GM18870 (cell line): Measurements from ENCODE around the gene NCAN.
"Not testable (repeated sequence)": the region's sequence is repeated elsewhere in the genome, so short reads cannot be mapped to it uniquely, and the experiment has no call there.

ENCODE experiments used
- ATAC-seq: cut with Tn5 transposase; IDR thresholded peaks from one replicate; pipeline ENCODE4 v1.9.1; 2021; ENCODE audit warnings: moderate library complexity; ENCODE audit not compliant: unreplicated experiment

NCAN gene

DNA sequence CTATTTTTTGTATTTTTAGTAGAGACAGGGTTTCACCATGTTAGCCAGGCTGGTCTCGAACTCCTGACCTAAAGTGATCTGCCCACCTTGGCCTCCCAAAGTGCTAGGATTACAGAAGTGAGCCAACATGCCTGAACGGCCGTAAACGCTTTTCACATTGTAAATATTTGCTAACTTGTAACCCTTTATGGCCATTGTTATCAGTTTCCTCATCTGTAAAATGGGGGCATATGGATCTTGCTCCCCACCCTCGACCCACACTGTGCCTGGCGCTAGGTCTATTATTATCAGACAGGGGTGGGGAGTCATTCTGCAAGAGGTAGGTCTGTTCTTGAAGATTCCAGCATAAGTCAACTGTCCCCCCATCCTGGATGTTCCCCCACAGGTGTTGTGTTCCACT lies 11.9 kb downstream of the NCAN start:
- no peak for ATAC-seq

DNA sequence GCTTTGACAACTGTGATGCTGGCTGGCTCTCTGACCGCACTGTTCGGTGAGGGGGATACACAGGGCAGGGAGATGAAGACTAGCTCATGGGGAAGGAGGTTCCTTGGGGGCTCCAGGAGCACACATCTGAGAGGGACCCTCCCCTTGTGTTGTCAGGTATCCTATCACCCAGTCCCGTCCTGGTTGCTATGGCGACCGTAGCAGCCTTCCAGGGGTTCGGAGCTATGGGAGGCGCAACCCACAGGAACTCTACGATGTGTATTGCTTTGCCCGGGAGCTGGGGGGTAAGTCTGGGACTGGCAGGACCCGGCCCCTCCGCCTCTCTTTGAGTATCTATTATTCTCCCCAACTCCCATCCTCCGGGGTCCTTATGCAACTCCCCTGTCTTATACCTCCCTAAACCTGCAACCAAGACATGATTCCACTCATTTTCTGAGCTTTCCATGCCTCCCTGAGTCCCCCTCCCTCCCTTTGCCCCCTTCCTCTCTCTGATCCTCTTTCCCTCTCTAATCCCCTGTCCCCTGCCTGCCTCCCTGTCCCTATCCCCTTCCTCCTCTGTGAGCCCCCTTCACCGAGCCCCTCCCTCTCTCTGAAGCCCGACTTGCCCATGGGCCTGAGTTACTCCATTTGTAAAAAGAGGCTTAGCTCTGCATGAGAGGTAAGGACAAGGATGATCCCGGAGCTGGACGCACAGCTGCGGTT lies 12.5 kb downstream of the NCAN start:
- ATAC-seq: no peak

- ATAC-seq: no peak
Observed at GRCh38 chr19:19224852-19225494, 13.2 kb downstream of the NCAN start.

GRCh38 chr19:19226204-19226603 lies 14.4 kb downstream of the NCAN start:
- ATAC-seq: no peak

DNA sequence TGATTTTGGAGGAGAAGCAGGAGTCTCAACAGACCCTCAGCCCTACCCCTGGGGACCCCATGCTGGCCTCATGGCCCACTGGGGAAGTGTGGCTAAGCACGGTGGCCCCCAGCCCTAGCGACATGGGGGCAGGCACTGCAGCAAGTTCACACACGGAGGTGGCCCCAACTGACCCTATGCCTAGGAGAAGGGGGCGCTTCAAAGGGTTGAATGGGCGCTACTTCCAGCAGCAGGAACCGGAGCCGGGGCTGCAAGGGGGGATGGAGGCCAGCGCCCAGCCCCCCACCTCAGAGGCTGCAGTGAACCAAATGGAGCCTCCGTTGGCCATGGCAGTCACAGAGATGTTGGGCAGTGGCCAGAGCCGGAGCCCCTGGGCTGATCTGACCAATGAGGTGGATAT lies 14.9 kb downstream of the NCAN start:
- ATAC-seq: no peak

- ATAC-seq: no peak
Observed at GRCh38 chr19:19227217-19227616, 15.5 kb downstream of the NCAN start.

DNA sequence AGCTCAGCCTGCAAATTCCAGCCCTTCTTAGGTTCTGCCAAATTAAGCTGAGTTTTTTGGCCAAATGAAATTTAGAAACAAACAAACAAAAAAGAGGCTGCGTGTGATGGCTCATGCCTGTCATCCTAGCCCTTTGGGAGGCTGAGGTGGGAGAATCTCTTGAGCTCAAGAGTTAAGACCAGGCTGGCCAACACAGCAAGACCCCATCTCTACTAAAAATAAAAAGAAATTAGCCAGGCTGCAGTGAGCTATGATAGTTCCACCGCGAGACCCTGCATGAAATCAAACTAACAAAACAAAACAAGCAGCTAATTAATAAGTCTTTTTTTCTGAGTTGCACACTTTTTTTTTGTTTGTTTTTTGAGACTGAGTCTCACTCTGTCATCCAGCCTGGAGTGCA lies 17.9 kb downstream of the NCAN start:
- ATAC-seq: no peak

DNA sequence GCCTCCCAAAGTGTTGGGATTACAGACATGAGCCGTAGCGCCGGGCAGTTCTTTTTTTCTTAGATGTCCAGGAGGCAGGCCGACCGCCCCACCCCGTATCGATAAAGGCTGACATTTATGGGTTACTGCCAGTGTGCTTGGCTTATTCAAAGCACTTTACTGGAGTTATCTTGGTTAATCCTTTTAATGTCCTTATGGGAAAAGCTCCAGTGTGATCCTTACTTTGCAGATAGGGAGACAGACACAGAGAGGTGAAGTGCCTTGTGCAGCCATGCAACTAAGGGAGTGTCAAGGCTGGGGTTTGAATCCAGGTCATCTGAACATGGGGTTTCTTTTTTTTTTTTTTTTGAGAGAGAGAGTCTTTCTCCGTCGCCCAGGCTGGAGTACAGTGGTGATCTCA lies 19.2 kb downstream of the NCAN start:
- no peak for ATAC-seq

DNA sequence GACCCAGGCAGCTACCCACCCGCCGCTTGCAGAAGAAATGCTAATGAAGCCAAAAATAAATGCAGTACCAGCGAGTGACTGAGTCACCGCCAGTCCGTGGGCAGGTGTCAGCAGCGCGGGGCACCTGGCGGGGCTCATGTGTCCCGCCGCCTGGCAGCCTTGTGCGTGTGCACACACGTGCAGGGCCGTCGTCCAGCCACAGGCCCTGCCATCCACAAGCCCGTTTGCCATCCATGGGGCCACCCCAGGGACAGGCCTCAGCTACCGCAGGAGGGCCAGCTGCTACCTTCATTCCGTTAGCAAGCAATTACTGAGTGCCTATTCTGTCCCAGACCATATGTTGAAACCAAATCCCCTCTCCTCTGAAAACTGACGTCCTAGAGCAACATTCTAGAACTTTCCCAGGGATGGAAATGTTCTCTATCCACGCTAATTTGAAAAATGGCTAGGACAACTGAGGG lies 20.5 kb downstream of the NCAN start:
- no peak for ATAC-seq

GRCh38 chr19:19234220-19234816 lies 22.6 kb downstream of the NCAN start:
- ATAC-seq: no peak

GRCh38 chr19:19236173-19236572 lies 24.4 kb downstream of the NCAN start:
- no peak for ATAC-seq

DNA sequence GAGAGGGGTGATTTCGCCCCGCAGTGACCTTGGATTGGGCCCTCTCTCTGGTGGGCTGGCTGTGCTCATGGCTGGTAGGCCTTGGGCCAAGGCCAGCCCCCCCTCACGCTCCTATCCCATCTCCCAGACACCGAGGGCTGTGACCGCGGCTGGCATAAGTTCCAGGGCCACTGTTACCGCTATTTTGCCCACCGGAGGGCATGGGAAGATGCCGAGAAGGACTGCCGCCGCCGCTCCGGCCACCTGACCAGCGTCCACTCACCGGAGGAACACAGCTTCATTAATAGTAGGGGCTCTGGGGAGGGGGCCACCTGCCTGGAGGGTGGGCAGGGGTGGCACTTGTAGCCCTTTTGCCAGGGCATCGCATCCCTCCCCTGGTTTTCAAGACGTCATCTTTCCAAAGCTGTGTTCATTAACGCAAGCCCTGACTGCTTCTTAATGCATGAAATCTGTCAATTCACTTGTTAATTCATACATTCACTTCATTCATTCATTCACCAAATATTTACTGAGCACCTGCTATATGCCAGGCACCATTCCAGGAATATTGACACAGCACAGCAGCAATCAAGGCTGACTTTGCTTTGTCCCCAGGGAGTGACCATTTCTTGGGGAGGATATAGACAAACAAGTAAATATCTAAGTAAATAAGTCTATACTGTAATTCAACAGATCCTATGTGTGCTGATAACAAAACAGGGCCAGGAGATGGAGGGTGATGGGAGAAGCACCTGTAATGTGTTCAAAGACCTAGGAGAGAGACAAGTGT lies 26.6 kb downstream of the NCAN start:
- ATAC-seq: no peak

- ATAC-seq: no peak
Observed at GRCh38 chr19:19239675-19240074, 27.9 kb downstream of the NCAN start.

GRCh38 chr19:19240476-19240875 lies 28.7 kb downstream of the NCAN start:
- ATAC-seq: no peak

DNA sequence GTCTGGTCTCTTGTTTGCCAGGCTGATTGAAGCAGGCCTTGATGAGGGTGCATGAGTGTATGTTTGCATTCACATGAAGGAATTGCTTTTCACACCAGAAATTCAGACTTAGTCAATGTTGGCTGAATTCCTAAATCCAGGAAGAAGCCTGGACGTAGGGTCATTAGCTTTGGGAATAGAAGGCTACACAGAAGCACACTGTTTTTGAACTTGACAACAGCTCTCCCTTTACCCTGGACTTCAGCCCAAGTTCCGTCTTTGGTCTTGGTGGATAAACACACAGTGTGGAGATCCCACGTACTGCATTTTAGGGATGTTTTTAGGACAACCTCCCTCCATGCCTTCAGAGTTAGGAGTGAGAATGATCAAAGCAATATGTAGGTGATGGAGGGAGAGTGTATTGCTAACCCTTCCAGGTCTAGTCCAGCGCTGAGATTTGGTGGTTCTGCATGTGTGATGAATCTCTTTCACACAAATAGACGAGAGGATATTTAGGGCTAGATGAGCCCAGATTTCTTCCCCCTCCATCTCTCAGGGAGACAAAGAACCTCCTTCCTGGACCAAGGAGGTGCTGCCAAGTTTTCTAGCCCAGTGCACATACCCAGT lies 38.5 kb downstream of the NCAN start:
- ATAC-seq: no peak

GRCh38 chr19:19253409-19253808 lies 41.7 kb downstream of the NCAN start:
- not testable (repeated sequence) for ATAC-seq

GRCh38 chr19:19256072-19256969 lies 44.6 kb downstream of the NCAN start:
- ATAC-seq: no peak

- ATAC-seq: no peak
Observed at GRCh38 chr19:19257137-19257536, 45.4 kb downstream of the NCAN start.

- ATAC-seq: no peak
Observed at GRCh38 chr19:19257836-19258588, 46.3 kb downstream of the NCAN start.
